Measurements from ENCODE around the gene AGMO. TPM values are rescaled to one million over a fixed set of nuclear protein-coding genes. Genes with fewer than 3 reads are reported as not detected.

Gene AGMO
- polyA plus RNA-seq, 3 donors: 0.26 to 2.4 (median 1.7) TPM

Other genes with a start within 250 kb of the AGMO start
- 10 to 100 TPM in 1 of 3 donors, 1 to 10 TPM in 2; 1.2 to 13.4 (median 8.9) TPM for gene MEOX2, start 124.7 kb upstream of the AGMO start, polyA plus RNA-seq